H1 (cell line): ENCODE measurements around the gene C17orf100. TPM values are rescaled to one million over a fixed set of nuclear protein-coding genes. Genes with fewer than 3 reads are reported as not detected.

Experiments
- CTCF ChIA-PET: fragments of 300-600 bp; sonication (Branson Sonifier 250); formaldehyde crosslinking; loops from one replicate; lab custom pipeline; 2021; ENCODE audit not compliant: partially characterized antibody; lab: Charles Lee
- POLR2A ChIA-PET: fragments of 300-600 bp; sonication (Branson Sonifier 250); formaldehyde crosslinking; loops from one replicate; lab custom pipeline; 2021; ENCODE audit warnings: inconsistent platforms; ENCODE audit not compliant: partially characterized antibody; lab: Charles Lee
- DNase-seq, 2 experiments: peaks; one replicate each; pipeline versions ENCODE4 v3.0.0 to v3.0.0-alpha.2; 2010 to 2022; ENCODE audit warnings: low spot score in 2 of 2, low read depth in 1 of 2, mixed read lengths in 1 of 2
- FAIRE-seq: peaks from 2 replicates; lab custom pipeline; 2011; peaks lifted over from hg19 to GRCh38; lab: Jason Lieb, UNC
- H2AFZ ChIP-seq: 2 replicates; pipeline ENCODE4 v1.8.1; 2012; ENCODE audit warnings: low read length, inconsistent platforms
- H2AK5ac ChIP-seq: 2 replicates; pipeline ENCODE4 v1.6.1; 2013; ENCODE audit warnings: low read depth, low read length
- H2BK120ac ChIP-seq: replicated peaks from 2 replicates; pipeline ENCODE3; 2013; ENCODE audit warnings: low read depth, low read length, inconsistent platforms
- H2BK12ac ChIP-seq: 2 replicates; pipeline ENCODE4 v1.6.1; 2013; ENCODE audit warnings: low read depth, low read length
- H2BK15ac ChIP-seq: 2 replicates; pipeline ENCODE4 v1.6.1; 2013; ENCODE audit warnings: low read length
- H2BK20ac ChIP-seq: 2 replicates; pipeline ENCODE4 v1.6.1; 2013; ENCODE audit warnings: low read length
- H2BK5ac ChIP-seq: 2 replicates; pipeline ENCODE4 v1.6.1; 2013; ENCODE audit warnings: low read depth, low read length
- H3K14ac ChIP-seq: 2 replicates; pipeline ENCODE4 v1.6.1; 2013; ENCODE audit warnings: inconsistent platforms; ENCODE audit not compliant: insufficient read length
- H3K18ac ChIP-seq: 2 replicates; pipeline ENCODE4 v1.6.1; 2013; ENCODE audit warnings: low read length; ENCODE audit errors: extremely low read depth
- H3K23ac ChIP-seq: 2 replicates; pipeline ENCODE4 v1.6.1; 2013; ENCODE audit warnings: inconsistent platforms; ENCODE audit not compliant: insufficient read length
- H3K23me2 ChIP-seq: 2 replicates; pipeline ENCODE4 v1.6.1; 2013; ENCODE audit warnings: low read depth, low read length
- H3K27ac ChIP-seq: 2 replicates; pipeline ENCODE4 v1.6.1; 2011; ENCODE audit warnings: low read depth, low read length, inconsistent platforms
- H3K27me3 ChIP-seq, 4 experiments: replicated peaks in 1 of 4; 1 replicate in 1 of 4; 2 replicates in 3 of 4; pipeline versions ENCODE4 v1.6.1 to v1.8.1; 2011 to 2013; ENCODE audit warnings: low read length in 3 of 4, mild to moderate bottlenecking in 3 of 4, inconsistent platforms in 2 of 4, mixed read lengths in 2 of 4, moderate library complexity in 1 of 4; ENCODE audit not compliant: control insufficient read depth in 3 of 4, insufficient read depth in 3 of 4; ENCODE audit errors: extremely low read depth in 1 of 4
- H3K36me3 ChIP-seq, 4 experiments: 2 replicates each; pipeline versions ENCODE4 v1.6.1 to v1.8.1; 2011 to 2013; ENCODE audit warnings: mild to moderate bottlenecking in 4 of 4, low read length in 3 of 4, moderate library complexity in 2 of 4, control low read depth in 1 of 4, inconsistent platforms in 1 of 4; ENCODE audit not compliant: insufficient read depth in 4 of 4, control insufficient read depth in 2 of 4
- H3K4ac ChIP-seq: replicated peaks from 2 replicates; pipeline ENCODE3; 2013; ENCODE audit warnings: low read length, low read depth, mixed read lengths, inconsistent platforms; ENCODE audit not compliant: insufficient read length
- H3K4me1 ChIP-seq, 4 experiments: replicated peaks in 1 of 4; 1 replicate in 1 of 4; 2 replicates in 3 of 4; pipeline versions ENCODE4 v1.6.1 to v1.8.1; 2011 to 2013; ENCODE audit warnings: low read length in 3 of 4, inconsistent platforms in 2 of 4, mixed read lengths in 1 of 4; ENCODE audit not compliant: insufficient read depth in 4 of 4, control insufficient read depth in 3 of 4
- H3K4me2 ChIP-seq, 2 experiments: 2 replicates each; pipeline versions ENCODE4 v1.6.1 to v1.8.1; 2011 to 2013; ENCODE audit warnings: low read depth in 2 of 2, low read length in 2 of 2, control low read depth in 1 of 2, inconsistent platforms in 1 of 2, mild to moderate bottlenecking in 1 of 2; ENCODE audit not compliant: insufficient read depth in 1 of 2
- H3K4me3 ChIP-seq, 4 experiments: fragments of 200-600, 300-600 bp in 1 of 4; sonication (generic), shearing (Covaris generic), sonication (Bioruptor Twin) in 1 of 4; 2 replicates each; pipeline versions ENCODE4 v1.5.1 to v1.8.1; 2011 to 2016; ENCODE audit warnings: low read length in 4 of 4, low read depth in 3 of 4, control low read depth in 2 of 4, inconsistent platforms in 2 of 4, mild to moderate bottlenecking in 2 of 4, mixed read lengths in 1 of 4, moderate library complexity in 1 of 4; ENCODE audit not compliant: insufficient read depth in 2 of 4; ENCODE audit errors: extremely low read depth in 1 of 4
- H3K56ac ChIP-seq: replicated peaks from 2 replicates; pipeline ENCODE3; 2013; ENCODE audit warnings: low read depth, mild to moderate bottlenecking, mixed read lengths, low read length, inconsistent platforms; ENCODE audit not compliant: insufficient read length
- H3K79me1 ChIP-seq: 2 replicates; pipeline ENCODE4 v1.6.1; 2013; ENCODE audit warnings: low read depth, low read length, control low read depth
- H3K79me2 ChIP-seq, 2 experiments: 2 replicates each; pipeline versions ENCODE4 v1.6.1 to v1.8.1; 2012 to 2013; ENCODE audit warnings: low read length in 2 of 2, mild to moderate bottlenecking in 2 of 2, inconsistent platforms in 1 of 2; ENCODE audit not compliant: insufficient read depth in 2 of 2, control insufficient read depth in 1 of 2
- H3K9ac ChIP-seq, 4 experiments: replicated peaks in 1 of 4; 1 replicate in 1 of 4; 2 replicates in 3 of 4; pipeline versions ENCODE4 v1.6.1 to v1.8.1; 2011 to 2013; ENCODE audit warnings: low read depth in 3 of 4, low read length in 3 of 4, control low read depth in 2 of 4, mild to moderate bottlenecking in 2 of 4, moderate library complexity in 2 of 4, inconsistent platforms in 1 of 4; ENCODE audit errors: extremely low read depth in 1 of 4
- H3K9me3 ChIP-seq, 2 experiments: 2 replicates each; pipeline versions ENCODE4 v1.6.1 to v1.8.1; 2012 to 2013; ENCODE audit warnings: mild to moderate bottlenecking in 2 of 2, moderate library complexity in 2 of 2, control low read depth in 1 of 2, inconsistent platforms in 1 of 2, low read depth in 1 of 2, low read length in 1 of 2, mixed read lengths in 1 of 2; ENCODE audit not compliant: insufficient read depth in 2 of 2
- H4K20me1 ChIP-seq, 2 experiments: replicated peaks in 1 of 2; 2 replicates each; pipeline versions ENCODE3 to v1.8.1; 2011 to 2013; ENCODE audit warnings: inconsistent platforms in 2 of 2, low read length in 2 of 2, mild to moderate bottlenecking in 1 of 2; ENCODE audit not compliant: insufficient read depth in 2 of 2, control insufficient read depth in 1 of 2
- H4K5ac ChIP-seq: 2 replicates; pipeline ENCODE4 v1.6.1; 2013; ENCODE audit warnings: low read length, low read depth, mixed read lengths, inconsistent platforms; ENCODE audit not compliant: insufficient read length
- H4K8ac ChIP-seq: 2 replicates; pipeline ENCODE4 v1.8.0; 2013; ENCODE audit warnings: mild to moderate bottlenecking, moderate library complexity, low read length, inconsistent platforms; ENCODE audit not compliant: insufficient read depth; ENCODE audit errors: extremely low read depth
- H4K91ac ChIP-seq: replicated peaks from 2 replicates; pipeline ENCODE3; 2013; ENCODE audit warnings: low read length, mixed read lengths, inconsistent platforms; ENCODE audit not compliant: insufficient read length
- BCL11A ChIP-seq, 2 experiments: IDR thresholded peaks; one replicate each; pipeline ENCODE4 v1.6.1; 2011; ENCODE audit warnings: low read depth in 2 of 2, low read length in 2 of 2, mild to moderate bottlenecking in 2 of 2
- E2F6 ChIP-seq: IDR thresholded peaks from 2 replicates; pipeline ENCODE4 v1.6.1; 2012; ENCODE audit warnings: inconsistent platforms
- EGR1 ChIP-seq: IDR thresholded peaks from 2 replicates; pipeline ENCODE4 v1.6.1; 2011; ENCODE audit warnings: low read depth, low read length, borderline replicate concordance
- EZH2 ChIP-seq: fragments of 200-600 bp; sonication (generic); IDR thresholded peaks from 2 replicates; pipeline ENCODE4 v1.7.1; 2012; ENCODE audit warnings: low read depth, mild to moderate bottlenecking, moderate library complexity, low read length, inconsistent platforms; ENCODE audit not compliant: severe bottlenecking
- GABPA ChIP-seq: IDR thresholded peaks from 2 replicates; pipeline ENCODE4 v1.6.1; 2011; ENCODE audit warnings: mild to moderate bottlenecking, low read length, moderate library complexity, borderline replicate concordance; ENCODE audit not compliant: insufficient read depth
- KDM4A ChIP-seq: IDR thresholded peaks from one replicate; pipeline ENCODE4 v1.7.1; 2012; ENCODE audit warnings: low read depth, mild to moderate bottlenecking, moderate library complexity, low read length, inconsistent platforms; ENCODE audit not compliant: severe bottlenecking
- MAX ChIP-seq: IDR thresholded peaks from 2 replicates; pipeline ENCODE4 v1.6.1; 2012; ENCODE audit warnings: inconsistent platforms
- RFX5 ChIP-seq: IDR thresholded peaks from 2 replicates; pipeline ENCODE4 v1.6.1; 2011; ENCODE audit warnings: low read depth, low read length, improper control_type of control experiment, borderline replicate concordance
- WGBS, 2 experiments: shearing (Covaris generic) in 1 of 2; methylation state at CpG; one replicate each; pipeline versions ENCODE4 v1.1.6 to v1.1.7; 2013 to 2015; ENCODE audit warnings: low lambda C conversion rate in 2 of 2, mixed read lengths in 2 of 2, inconsistent platforms in 1 of 2, low coverage in 1 of 2, missing lambda C conversion rate in 1 of 2; ENCODE audit not compliant: insufficient replicate concordance in 2 of 2, insufficient coverage in 1 of 2, insufficient read length in 1 of 2; ENCODE audit errors: extremely low coverage in 1 of 2, missing lambda C conversion rate in 1 of 2; 5-methylcytosine and 5-hydroxymethylcytosine counted together
- polyA plus RNA-seq, 7 experiments: library from polyadenylated mRNA; depleted of rRNA in 3 of 7; stranded (reverse) in 5 of 7; unstranded in 2 of 7; fragments of >200 nt in 5 of 7; fragments of 200-250 nt in 2 of 7; gene quantifications; 1 replicate in 5 of 7; 2 replicates in 1 of 7; 4 replicates in 1 of 7; pipeline versions ENCODE4 v1.2.1 to v1.2.3, GENCODE V29; 2011 to 2013; ENCODE audit warnings: missing spikeins in 2 of 7, mixed read lengths in 2 of 7
- total RNA-seq: library from RNA; stranded (reverse); fragmentation: NEBNext Ultra II Directional; extraction: Animal tissue kit (Norgen Biotek cat#: 25700); gene quantifications from 2 replicates; pipeline ENCODE4 v1.2.1, GENCODE V29; 2021

Gene C17orf100
- total and polyA plus RNA-seq, 2 of the 8 experiments (the other 6 are each of a cell fraction or from before 2014, with no cell fraction given): 2.1 to 2.8 TPM

DNA sequence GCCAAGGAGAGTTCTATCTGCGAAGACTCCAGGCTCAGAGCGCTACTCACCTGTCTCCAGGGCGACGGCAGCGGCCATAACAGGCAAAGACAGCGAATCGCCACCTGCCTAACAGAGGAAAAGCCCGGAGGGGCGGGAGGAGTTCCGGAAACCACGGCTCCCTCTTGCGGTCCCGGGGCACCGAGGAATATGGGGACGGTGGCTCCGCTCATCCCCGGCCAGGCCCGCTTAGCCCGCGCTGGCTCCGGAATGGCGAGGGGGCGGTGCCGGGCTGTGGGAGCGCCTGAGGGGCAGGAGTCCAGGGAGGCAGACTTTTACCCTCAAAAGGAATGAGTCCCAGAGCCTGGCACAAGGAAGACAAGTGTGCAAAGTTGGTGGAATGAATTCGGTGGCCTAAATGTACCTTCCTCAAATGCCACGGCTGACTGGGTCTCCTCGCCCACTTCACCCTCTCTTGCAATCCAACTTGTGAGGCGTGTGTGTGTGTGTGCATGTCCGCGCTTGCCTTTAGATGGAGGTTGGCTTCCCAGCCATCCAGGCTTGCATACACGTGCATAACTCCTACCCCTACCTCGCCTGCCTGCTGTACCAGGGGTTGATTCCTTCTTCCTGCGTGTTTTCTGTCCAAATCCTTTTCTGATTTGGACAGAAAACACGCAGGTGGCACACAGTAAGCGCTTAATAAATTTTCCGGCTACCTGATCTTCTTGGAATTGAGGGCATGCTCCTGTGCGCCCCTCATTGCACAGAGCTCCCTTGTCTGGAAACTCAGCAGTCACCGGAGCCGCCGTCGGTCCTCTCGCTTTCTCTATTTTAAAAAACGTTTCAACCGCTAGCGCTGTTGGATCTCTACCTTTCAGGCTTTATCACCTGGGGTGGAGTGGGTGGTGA, 3.5 kb downstream of the C17orf100 start:
- no peak overlapping the region for H2BK12ac ChIP-seq
- no peak overlapping the region for H2AK5ac ChIP-seq
- H3K4me1 ChIP-seq: peaks cover 3 to 27% (median 16%) of the 10 kb centered on the region in 4 experiments
- H4K20me1 ChIP-seq: no peaks in the 10 kb centered on the region
- H2BK120ac ChIP-seq: no peak overlapping the region
- H3K18ac ChIP-seq: no peak overlapping the region; the same call in 1 of the 2 replicates
- H4K91ac ChIP-seq: no peak overlapping the region
- 0 out of 2 replicates have a peak overlapping the region, but pooled peaks have one; percentile 46 for H2BK15ac ChIP-seq
- 0 out of 2 replicates have a peak overlapping the region, but pooled peaks have one; percentile 52 for H2BK5ac ChIP-seq
- no peak overlapping the region for H3K14ac ChIP-seq
- ChIA-PET CTCF (interaction anchor here (1.2 to 1.3 kb wide), 2 partner anchors 11 to 46 kb away, joined by 3 to 5 read pairs; no protein-coding TSS in a partner anchor), POLR2A (no interaction called here)
- DNase-seq: peak in 1 of 2 experiments; percentile 80
- H3K23me2 ChIP-seq: peaks cover 19% of the 10 kb centered on the region
- H3K36me3 ChIP-seq: no peaks in the 10 kb centered on the region
- peak overlapping the region; percentile 83 to 93 for H3K4me2 ChIP-seq
- H4K8ac ChIP-seq: no peak overlapping the region
- no peak overlapping the region for H4K5ac ChIP-seq
- no peak overlapping the region; a peak in 1 of 7 replicates for H3K9ac ChIP-seq
- H3K27ac ChIP-seq: no peak overlapping the region
- peaks cover 4 to 45% (median 31%) of the 10 kb centered on the region in 4 experiments for H3K27me3 ChIP-seq
- H3K4me3 ChIP-seq: peak overlapping the region; percentile 40 to 59 (median 48); a peak in 7 of 8 replicates
- no peak overlapping the region for H3K4ac ChIP-seq
- no peak for FAIRE-seq
- H2BK20ac ChIP-seq: no peak overlapping the region
- H3K56ac ChIP-seq: no peak overlapping the region
- H3K23ac ChIP-seq: no peak overlapping the region
- no peaks in the 10 kb centered on the region; the same call in 1 of the 2 replicates for H3K79me1 ChIP-seq
- H3K9me3 ChIP-seq: no peaks in the 10 kb centered on the region; a peak in 1 of 4 replicates
- H2AFZ ChIP-seq: peak overlapping the region; percentile 70; the same call in 1 of the 2 replicates
- WGBS, 2 experiments: 6% methylated on average over 42 of the region's 46 CpGs; no CpG with 5 or more reads in 1 of the 2 experiments
- peaks cover 0 to 6% of the 10 kb centered on the region in 2 experiments; a peak in 2 of 4 replicates for H3K79me2 ChIP-seq
- TF ChIP-seq EZH2: peak; percentile 48
- peak; percentile 40; the same call in 1 of the 2 replicates for TF ChIP-seq GABPA
- TF ChIP-seq E2F6: peak; percentile 55; the same call in 1 of the 2 replicates
- TF ChIP-seq RFX5: 0 out of 2 replicates have a peak, but pooled peaks have one; percentile 31
- no peak for TF ChIP-seq EGR1
- TF ChIP-seq MAX: 0 out of 2 replicates have a peak, but pooled peaks have one; percentile 22
- peak; percentile 45 for TF ChIP-seq KDM4A
- TF ChIP-seq BCL11A (IDR thresholded peaks at IDR 0.05; ENCODE audit: low read depth in 2 of 2, low read length in 2 of 2): no peak
